CD14-positive monocyte (primary cell): Measurements from ENCODE around the gene PPT1. TPM values are rescaled to one million over a fixed set of nuclear protein-coding genes. Genes with fewer than 3 reads are reported as not detected.
A peak's percentile ranks its signal among the peaks of the same experiment; 100 is the strongest.

Experiments used
- DNase-seq, 3 donors: peaks; one replicate each; pipeline ENCODE4 v3.0.0-alpha.2; 2011 to 2022
- H2AFZ ChIP-seq: 2 replicates; pipeline ENCODE4 v1.6.0; 2012; ENCODE audit warnings: mild to moderate bottlenecking, low read depth, low read length, inconsistent platforms; ENCODE audit not compliant: insufficient read depth, poor library complexity, severe bottlenecking
- H3K27ac ChIP-seq, 2 donors: 1 replicate in 1 of 2; 2 replicates in 1 of 2; pipeline ENCODE4 v1.5.1; 2012 to 2013; ENCODE audit warnings: low read length in 2 of 2, control low read depth in 1 of 2, inconsistent platforms in 1 of 2, low read depth in 1 of 2, mild to moderate bottlenecking in 1 of 2
- H3K27me3 ChIP-seq, 2 donors: one replicate each; pipeline versions ENCODE4 v1.6.0 to v1.6.1; 2011 to 2013; ENCODE audit warnings: low read length in 2 of 2; ENCODE audit not compliant: control insufficient read depth in 2 of 2, insufficient read depth in 2 of 2
- H3K36me3 ChIP-seq, 2 donors: replicated peaks in 1 of 2; 1 replicate in 1 of 2; 2 replicates in 1 of 2; pipeline versions ENCODE4 v1.5.1 to v1.6.1; 2012 to 2013; ENCODE audit warnings: low read length in 2 of 2, control low read depth in 1 of 2, inconsistent platforms in 1 of 2, mild to moderate bottlenecking in 1 of 2; ENCODE audit not compliant: insufficient read depth in 2 of 2, control insufficient read depth in 1 of 2
- H3K4me1 ChIP-seq, 2 donors: 1 replicate in 1 of 2; 2 replicates in 1 of 2; pipeline versions ENCODE4 v1.5.1 to v1.6.1; 2012 to 2013; ENCODE audit warnings: low read length in 2 of 2, control low read depth in 1 of 2, inconsistent platforms in 1 of 2, mild to moderate bottlenecking in 1 of 2, moderate library complexity in 1 of 2; ENCODE audit not compliant: insufficient read depth in 2 of 2, control insufficient read depth in 1 of 2
- H3K4me2 ChIP-seq: replicated peaks from 2 replicates; pipeline ENCODE3; 2012; ENCODE audit warnings: low read length, moderate library complexity, mild to moderate bottlenecking; ENCODE audit not compliant: poor library complexity, severe bottlenecking; ENCODE audit errors: extremely low read depth
- H3K4me3 ChIP-seq, 3 experiments: fragments of 200-600 bp in 1 of 3; sonication (generic) in 1 of 3; replicated peaks in 1 of 3; 1 replicate in 2 of 3; 2 replicates in 1 of 3; pipeline ENCODE4 v1.5.1; 2011 to 2013; ENCODE audit warnings: low read length in 3 of 3, mild to moderate bottlenecking in 3 of 3, control low read depth in 2 of 3, low read depth in 2 of 3, inconsistent platforms in 1 of 3, moderate library complexity in 1 of 3
- H3K79me2 ChIP-seq: 2 replicates; pipeline ENCODE4 v1.6.0; 2012; ENCODE audit warnings: mild to moderate bottlenecking, control low read depth, inconsistent platforms, low read length, moderate library complexity; ENCODE audit not compliant: insufficient read depth
- H3K9ac ChIP-seq: 2 replicates; pipeline ENCODE4 v1.6.0; 2017; ENCODE audit warnings: low read length, mild to moderate bottlenecking; ENCODE audit not compliant: insufficient read depth, poor library complexity, severe bottlenecking
- H3K9me3 ChIP-seq, 2 donors: replicated peaks in 1 of 2; 1 replicate in 1 of 2; 2 replicates in 1 of 2; pipeline versions ENCODE4 v1.5.1 to v1.6.1; 2012 to 2013; ENCODE audit warnings: low read length in 2 of 2, control low read depth in 1 of 2; ENCODE audit not compliant: control insufficient read depth in 1 of 2, insufficient read depth in 1 of 2
- H4K20me1 ChIP-seq: 2 replicates; pipeline ENCODE4 v1.6.0; 2012; ENCODE audit warnings: mild to moderate bottlenecking, low read length, control low read depth, moderate library complexity; ENCODE audit not compliant: insufficient read depth
- H3K27ac Mint-ChIP-seq, 7 donors: one replicate each; pipeline ENCODE4 v1.8.0; 2020; ENCODE audit warnings: mild to moderate bottlenecking in 7 of 7, mixed read lengths in 7 of 7, moderate library complexity in 6 of 7, inconsistent platforms in 2 of 7
- H3K27me3 Mint-ChIP-seq, 3 donors: one replicate each; pipeline ENCODE4 v1.8.0; 2021 to 2022; ENCODE audit warnings: low read depth in 3 of 3, mild to moderate bottlenecking in 3 of 3, mixed read lengths in 3 of 3, moderate library complexity in 3 of 3, inconsistent platforms in 1 of 3
- H3K36me3 Mint-ChIP-seq, 2 donors: one replicate each; pipeline ENCODE4 v1.8.0; 2020; ENCODE audit warnings: mixed read lengths in 2 of 2, inconsistent platforms in 1 of 2, mild to moderate bottlenecking in 1 of 2
- H3K4me1 Mint-ChIP-seq: one replicate; pipeline ENCODE4 v1.8.0; 2020; ENCODE audit warnings: mild to moderate bottlenecking, mixed read lengths
- H3K4me3 Mint-ChIP-seq, 2 donors: one replicate each; pipeline ENCODE4 v1.8.0; 2020; ENCODE audit warnings: mild to moderate bottlenecking in 2 of 2, mixed read lengths in 2 of 2, moderate library complexity in 1 of 2
- H3K9me3 Mint-ChIP-seq, 7 donors: one replicate each; pipeline ENCODE4 v1.8.0; 2020 to 2022; ENCODE audit warnings: mixed read lengths in 7 of 7, mild to moderate bottlenecking in 6 of 7, moderate library complexity in 6 of 7, inconsistent platforms in 2 of 7
- CTCF ChIP-seq: fragments of 200-600 bp; IDR thresholded peaks from one replicate; pipeline ENCODE4 v1.8.0; 2022; ENCODE audit warnings: antibody characterized with exemption, mild to moderate bottlenecking
- WGBS: methylation state at CpG from one replicate; pipeline ENCODE4 v1.1.5; 2013; ENCODE audit warnings: missing lambda C conversion rate; ENCODE audit not compliant: insufficient coverage; 5-methylcytosine and 5-hydroxymethylcytosine counted together
- intact Hi-C, 2 donors: fragments of 100-400 bp; cut with micrococcal nuclease; formaldehyde crosslinking; loops; one replicate each; pipeline versions ENCODE4 v1.15.0 to v1.15.1; 2023
- polyA plus RNA-seq, 3 donors: library from polyadenylated mRNA; depleted of rRNA in 1 of 3; unstranded in 2 of 3; stranded (reverse) in 1 of 3; fragments of 300-500 nt in 2 of 3; fragments of >200 nt in 1 of 3; fragmentation: Illumina TruSeq in 2 of 3; gene quantifications; 1 replicate in 2 of 3; 2 replicates in 1 of 3; pipeline ENCODE4 v1.2.3, GENCODE V29; 2012 to 2021

The PPT1 gene
- polyA plus RNA-seq, 3 donors = 166 to 1,143 (median 658) TPM

GRCh38 chr1:40092241-40092640 is 4.8 kb downstream of the PPT1 start:
- intact Hi-C loops = no loop called here
- no peak overlapping the region for H2AFZ ChIP-seq
- H3K4me1 ChIP-seq = peaks cover 54 to 61% of the 10 kb centered on the region in 2 donors
- H3K27ac Mint-ChIP-seq = peak overlapping the region in 3 of 7 donors; percentile 54 to 82 (median 79)
- no peak for TF ChIP-seq CTCF
- H3K36me3 ChIP-seq = peaks cover 50 to 52% of the 10 kb centered on the region in 2 donors
- H3K4me3 Mint-ChIP-seq = no peak overlapping the region
- no peaks in the 10 kb centered on the region for H4K20me1 ChIP-seq
- no peak overlapping the region for H3K9ac ChIP-seq
- peak overlapping the region; percentile 94 for H3K4me2 ChIP-seq
- H3K27me3 Mint-ChIP-seq = no peaks in the 10 kb centered on the region
- H3K9me3 Mint-ChIP-seq = peaks cover 0 to 1% (median 0%) of the 10 kb centered on the region in 7 donors
- peak overlapping the region in 1 of 2 donors; percentile 89 for H3K27ac ChIP-seq
- 100% methylated on average over 2 of the region's 2 CpGs for WGBS
- DNase-seq = no peak
- H3K4me1 Mint-ChIP-seq = peaks cover 56% of the 10 kb centered on the region
- no peaks in the 10 kb centered on the region for H3K27me3 ChIP-seq
- no peak overlapping the region for H3K4me3 ChIP-seq
- peaks cover 75% of the 10 kb centered on the region for H3K79me2 ChIP-seq
- peaks cover 42 to 54% of the 10 kb centered on the region in 2 donors for H3K36me3 Mint-ChIP-seq
- H3K9me3 ChIP-seq = no peaks in the 10 kb centered on the region

GRCh38 chr1:40090652-40091355 is 6.2 kb downstream of the PPT1 start:
- Mint-ChIP-seq H3K27ac (peak overlapping the region in 1 of 7 donors; percentile 7), H3K27me3 (peaks cover 0 to 1% (median 0%) of the 10 kb centered on the region in 3 donors), H3K4me1 (peaks cover 48% of the 10 kb centered on the region), H3K9me3 (peaks cover 0 to 3% (median 0%) of the 10 kb centered on the region in 7 donors), H3K4me3 (no peak overlapping the region), H3K36me3 (peaks cover 56 to 68% of the 10 kb centered on the region in 2 donors)
- WGBS = 100% methylated on average over 1 of the region's 5 CpGs
- Histone ChIP-seq H3K4me2 (no peak overlapping the region), H3K4me3 (no peak overlapping the region), H3K27ac (no peak overlapping the region), H3K9ac (no peak overlapping the region), H3K27me3 (no peaks in the 10 kb centered on the region), H3K4me1 (peaks cover 39 to 47% of the 10 kb centered on the region in 2 donors), H2AFZ (no peak overlapping the region), H3K36me3 (peaks cover 64 to 66% of the 10 kb centered on the region in 2 donors), H4K20me1 (no peaks in the 10 kb centered on the region), H3K9me3 (no peaks in the 10 kb centered on the region), H3K79me2 (peaks cover 61% of the 10 kb centered on the region)
- TF ChIP-seq CTCF = no peak
- DNase-seq = no peak
- intact Hi-C loops = no loop called here
